ENCODE results near the gene NELL2.

Gene NELL2

DNA sequence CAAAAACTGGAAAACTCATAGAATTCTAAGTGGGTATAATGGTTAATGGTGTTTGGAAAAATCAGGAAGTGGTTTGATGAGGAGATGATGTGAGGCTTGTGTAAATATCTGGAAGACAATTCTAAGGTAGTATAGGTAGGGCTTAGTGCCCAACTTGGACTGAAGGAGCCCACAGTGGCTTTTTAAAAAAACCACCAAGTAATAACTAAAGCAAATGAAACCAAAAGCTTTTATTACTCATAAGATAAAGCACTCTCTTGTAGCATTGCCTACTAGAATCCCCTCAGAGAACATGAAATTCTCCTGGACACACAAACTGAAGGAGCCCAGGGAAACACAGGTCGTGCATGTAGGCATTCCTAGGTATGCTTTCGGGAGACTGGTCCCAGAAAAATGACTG, 324.5 kb downstream of the NELL2 start:
- TF ChIP-seq, protein P1, sequence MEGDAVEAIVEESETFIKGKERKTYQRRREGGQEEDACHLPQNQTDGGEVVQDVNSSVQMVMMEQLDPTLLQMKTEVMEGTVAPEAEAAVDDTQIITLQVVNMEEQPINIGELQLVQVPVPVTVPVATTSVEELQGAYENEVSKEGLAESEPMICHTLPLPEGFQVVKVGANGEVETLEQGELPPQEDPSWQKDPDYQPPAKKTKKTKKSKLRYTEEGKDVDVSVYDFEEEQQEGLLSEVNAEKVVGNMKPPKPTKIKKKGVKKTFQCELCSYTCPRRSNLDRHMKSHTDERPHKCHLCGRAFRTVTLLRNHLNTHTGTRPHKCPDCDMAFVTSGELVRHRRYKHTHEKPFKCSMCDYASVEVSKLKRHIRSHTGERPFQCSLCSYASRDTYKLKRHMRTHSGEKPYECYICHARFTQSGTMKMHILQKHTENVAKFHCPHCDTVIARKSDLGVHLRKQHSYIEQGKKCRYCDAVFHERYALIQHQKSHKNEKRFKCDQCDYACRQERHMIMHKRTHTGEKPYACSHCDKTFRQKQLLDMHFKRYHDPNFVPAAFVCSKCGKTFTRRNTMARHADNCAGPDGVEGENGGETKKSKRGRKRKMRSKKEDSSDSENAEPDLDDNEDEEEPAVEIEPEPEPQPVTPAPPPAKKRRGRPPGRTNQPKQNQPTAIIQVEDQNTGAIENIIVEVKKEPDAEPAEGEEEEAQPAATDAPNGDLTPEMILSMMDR (IDR thresholded peaks at IDR 0.05; ENCODE audit: poor library complexity, severe bottlenecking), result no peak
- no peak for DNase-seq (ENCODE audit: low spot score)

DNA sequence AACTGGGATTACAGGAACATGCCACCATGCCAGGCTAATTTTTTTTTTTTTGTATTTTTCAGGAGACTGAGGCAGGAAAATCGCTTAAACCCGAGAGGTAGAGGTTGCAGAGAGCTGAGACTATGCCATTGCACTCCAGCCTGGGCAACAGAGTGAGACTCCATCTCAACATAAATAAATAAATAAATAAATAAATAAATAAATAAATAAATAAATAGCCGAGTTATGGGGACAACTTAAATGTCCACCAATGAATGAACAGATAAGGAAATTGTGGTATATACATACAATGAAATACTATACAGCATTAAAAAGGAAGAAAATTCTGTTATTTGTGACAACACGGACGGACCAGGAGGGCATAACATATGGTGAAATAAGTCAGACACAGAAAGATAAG, 325.7 kb downstream of the NELL2 start:
- H3K27ac ChIP-seq (ENCODE audit: poor library complexity, severe bottlenecking), result no peak overlapping the region
- ATAC-seq (ENCODE audit: low read depth) (no peak), DNase-seq (ENCODE audit: low spot score) (no peak)
- TF ChIP-seq, protein P1 (IDR thresholded peaks at IDR 0.05; ENCODE audit: poor library complexity, severe bottlenecking), result no peak
- no peak overlapping the region for H3K4me3 ChIP-seq (ENCODE audit: severe bottlenecking)
- no peaks in the 10 kb centered on the region for H3K4me1 ChIP-seq (ENCODE audit: insufficient read depth, poor library complexity, severe bottlenecking)
- no peaks in the 10 kb centered on the region for H3K9me3 ChIP-seq (ENCODE audit: severe bottlenecking)
- no peaks in the 10 kb centered on the region for H3K27me3 ChIP-seq (ENCODE audit: insufficient read depth, poor library complexity, severe bottlenecking)
- no peaks in the 10 kb centered on the region for H3K36me3 ChIP-seq (ENCODE audit: low read depth)

More for the DNA sequence above, 324.5 kb downstream of the NELL2 start:
- H3K9me3 ChIP-seq (ENCODE audit: severe bottlenecking), result no peaks in the 10 kb centered on the region
- ATAC-seq (ENCODE audit: low read depth), result no peak
- H3K27me3 ChIP-seq (ENCODE audit: insufficient read depth, poor library complexity, severe bottlenecking), result no peaks in the 10 kb centered on the region
- no peak overlapping the region for H3K27ac ChIP-seq (ENCODE audit: poor library complexity, severe bottlenecking)
- no peaks in the 10 kb centered on the region for H3K36me3 ChIP-seq (ENCODE audit: low read depth)
- no peak overlapping the region for H3K4me3 ChIP-seq (ENCODE audit: severe bottlenecking)
- no peaks in the 10 kb centered on the region for H3K4me1 ChIP-seq (ENCODE audit: insufficient read depth, poor library complexity, severe bottlenecking)

DNA sequence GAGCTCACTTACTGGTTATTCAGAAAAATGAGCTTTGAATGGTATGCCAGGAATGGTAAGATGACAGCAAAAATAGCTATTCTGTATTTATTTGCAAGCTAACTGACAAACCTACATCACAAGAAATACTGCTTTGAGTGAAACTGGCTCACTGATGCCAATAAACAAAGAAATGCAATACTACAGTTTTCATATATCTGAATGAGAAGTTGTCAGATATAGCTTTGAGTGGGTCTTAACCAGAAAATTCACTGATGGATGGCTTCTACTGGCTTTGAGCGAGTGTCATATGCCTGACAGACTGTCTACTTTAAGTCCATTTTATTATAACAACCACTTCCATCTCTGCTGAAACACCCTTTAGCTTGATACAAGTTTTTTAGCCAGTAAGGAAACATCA, 330.1 kb downstream of the NELL2 start:
- H3K27ac ChIP-seq (ENCODE audit: poor library complexity, severe bottlenecking), result no peak overlapping the region
- ATAC-seq (ENCODE audit: low read depth) (no peak), DNase-seq (ENCODE audit: low spot score) (no peak)
- no peaks in the 10 kb centered on the region for H3K4me1 ChIP-seq (ENCODE audit: insufficient read depth, poor library complexity, severe bottlenecking)
- no peaks in the 10 kb centered on the region for H3K9me3 ChIP-seq (ENCODE audit: severe bottlenecking)
- H3K36me3 ChIP-seq (ENCODE audit: low read depth), result no peaks in the 10 kb centered on the region
- H3K4me3 ChIP-seq (ENCODE audit: severe bottlenecking), result no peak overlapping the region
- no peaks in the 10 kb centered on the region for H3K27me3 ChIP-seq (ENCODE audit: insufficient read depth, poor library complexity, severe bottlenecking)
- TF ChIP-seq, protein P1 (IDR thresholded peaks at IDR 0.05; ENCODE audit: poor library complexity, severe bottlenecking), result no peak

DNA sequence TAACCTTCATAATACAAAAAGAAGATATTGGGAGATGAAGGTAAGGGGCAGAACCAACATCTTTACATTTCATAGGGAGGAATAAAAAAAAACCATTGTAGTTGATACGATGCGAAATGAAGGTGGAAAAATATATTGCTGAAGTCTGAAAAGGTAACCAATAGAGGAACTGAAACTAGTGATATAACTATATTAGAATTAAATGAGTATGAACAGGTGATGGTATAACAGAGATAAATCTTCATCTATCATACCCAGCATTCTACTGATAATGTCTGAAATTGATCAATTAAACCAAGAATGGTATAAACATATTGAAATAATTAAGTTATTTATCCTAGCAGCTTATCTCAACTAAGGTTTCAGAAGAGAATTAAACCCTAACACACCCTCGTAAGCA, 332.1 kb downstream of the NELL2 start:
- no peaks in the 10 kb centered on the region for H3K36me3 ChIP-seq (ENCODE audit: low read depth)
- TF ChIP-seq, protein P1 (IDR thresholded peaks at IDR 0.05; ENCODE audit: poor library complexity, severe bottlenecking), result no peak
- ATAC-seq (ENCODE audit: low read depth) (no peak), DNase-seq (ENCODE audit: low spot score) (no peak)
- no peaks in the 10 kb centered on the region for H3K4me1 ChIP-seq (ENCODE audit: insufficient read depth, poor library complexity, severe bottlenecking)
- no peaks in the 10 kb centered on the region for H3K27me3 ChIP-seq (ENCODE audit: insufficient read depth, poor library complexity, severe bottlenecking)
- no peak overlapping the region for H3K27ac ChIP-seq (ENCODE audit: poor library complexity, severe bottlenecking)
- H3K9me3 ChIP-seq (ENCODE audit: severe bottlenecking), result no peaks in the 10 kb centered on the region
- no peak overlapping the region for H3K4me3 ChIP-seq (ENCODE audit: severe bottlenecking)

DNA sequence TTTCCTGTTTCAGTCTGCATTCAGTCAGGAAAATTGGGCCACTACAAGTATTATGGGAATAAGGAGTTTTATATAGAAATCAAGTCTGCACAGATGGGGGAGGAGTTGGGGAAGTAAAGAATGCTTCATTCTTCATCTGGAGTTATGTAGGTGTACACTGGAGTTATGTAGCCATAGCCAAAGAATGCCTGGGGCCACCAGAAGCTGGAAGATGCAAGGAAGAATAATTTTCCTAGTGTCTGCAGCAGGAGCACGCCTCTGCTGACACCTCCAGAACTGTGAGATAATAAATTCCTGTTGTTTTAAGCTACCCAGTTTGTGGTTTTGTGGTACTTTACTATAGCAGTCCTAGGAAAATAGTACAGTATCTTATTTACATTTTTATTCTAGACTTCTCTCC, 333.4 kb downstream of the NELL2 start:
- no peak for DNase-seq (ENCODE audit: low spot score)
- Histone ChIP-seq H3K9me3 (ENCODE audit: severe bottlenecking) (no peaks in the 10 kb centered on the region), H3K27me3 (ENCODE audit: insufficient read depth, poor library complexity, severe bottlenecking) (no peaks in the 10 kb centered on the region), H3K36me3 (ENCODE audit: low read depth) (no peaks in the 10 kb centered on the region), H3K4me1 (ENCODE audit: insufficient read depth, poor library complexity, severe bottlenecking) (no peaks in the 10 kb centered on the region), H3K27ac (ENCODE audit: poor library complexity, severe bottlenecking) (no peak overlapping the region), H3K4me3 (ENCODE audit: severe bottlenecking) (no peak overlapping the region)
- ATAC-seq (ENCODE audit: low read depth), result no peak
- TF ChIP-seq, protein P1 (IDR thresholded peaks at IDR 0.05; ENCODE audit: poor library complexity, severe bottlenecking), result no peak
